Tibial nerve (tissue), 4 donors: Measurements from ENCODE around the gene CAMSAP1.

Source experiments
- EP300 ChIP-seq, 2 donors: sonication (generic); formaldehyde crosslinking; IDR thresholded peaks; one replicate each; pipeline ENCODE4 v1.6.1; 2017; ENCODE audit warnings: antibody characterized with exemption in 2 of 2, mild to moderate bottlenecking in 1 of 2
- POLR2A ChIP-seq, 2 donors: fragments of 450-650 bp; IDR thresholded peaks; one replicate each; pipeline ENCODE4 v1.6.1; 2017; ENCODE audit warnings: antibody characterized with exemption in 2 of 2, mild to moderate bottlenecking in 2 of 2, moderate library complexity in 2 of 2
- TF ChIP-seq, protein P1 (sequence below), 5 experiments: fragments of 200-600 bp in 3 of 5; fragments of 450-650 bp in 2 of 5; sonication (generic) in 3 of 5; IDR thresholded peaks; one replicate each; pipeline ENCODE4 v1.5.1; 2016 to 2019; ENCODE audit warnings: antibody characterized with exemption in 5 of 5, mild to moderate bottlenecking in 3 of 5, moderate library complexity in 2 of 5

- TF ChIP-seq, protein P1, sequence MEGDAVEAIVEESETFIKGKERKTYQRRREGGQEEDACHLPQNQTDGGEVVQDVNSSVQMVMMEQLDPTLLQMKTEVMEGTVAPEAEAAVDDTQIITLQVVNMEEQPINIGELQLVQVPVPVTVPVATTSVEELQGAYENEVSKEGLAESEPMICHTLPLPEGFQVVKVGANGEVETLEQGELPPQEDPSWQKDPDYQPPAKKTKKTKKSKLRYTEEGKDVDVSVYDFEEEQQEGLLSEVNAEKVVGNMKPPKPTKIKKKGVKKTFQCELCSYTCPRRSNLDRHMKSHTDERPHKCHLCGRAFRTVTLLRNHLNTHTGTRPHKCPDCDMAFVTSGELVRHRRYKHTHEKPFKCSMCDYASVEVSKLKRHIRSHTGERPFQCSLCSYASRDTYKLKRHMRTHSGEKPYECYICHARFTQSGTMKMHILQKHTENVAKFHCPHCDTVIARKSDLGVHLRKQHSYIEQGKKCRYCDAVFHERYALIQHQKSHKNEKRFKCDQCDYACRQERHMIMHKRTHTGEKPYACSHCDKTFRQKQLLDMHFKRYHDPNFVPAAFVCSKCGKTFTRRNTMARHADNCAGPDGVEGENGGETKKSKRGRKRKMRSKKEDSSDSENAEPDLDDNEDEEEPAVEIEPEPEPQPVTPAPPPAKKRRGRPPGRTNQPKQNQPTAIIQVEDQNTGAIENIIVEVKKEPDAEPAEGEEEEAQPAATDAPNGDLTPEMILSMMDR (IDR thresholded peaks at IDR 0.05) = no peak
- TF ChIP-seq EP300 (IDR thresholded peaks at IDR 0.05) (no peak), POLR2A (IDR thresholded peaks at IDR 0.05) (no peak)
These were observed 136.6 kb downstream of the CAMSAP1 start for GRCh38 chr9:135770771-135771170.
